Retina (tissue), 1 donor: ENCODE results near the gene NCAM2.

Experiments
- DNase-seq: peaks from one replicate; pipeline ENCODE4 v3.0.0-alpha.2; 2016

Gene NCAM2

DNA sequence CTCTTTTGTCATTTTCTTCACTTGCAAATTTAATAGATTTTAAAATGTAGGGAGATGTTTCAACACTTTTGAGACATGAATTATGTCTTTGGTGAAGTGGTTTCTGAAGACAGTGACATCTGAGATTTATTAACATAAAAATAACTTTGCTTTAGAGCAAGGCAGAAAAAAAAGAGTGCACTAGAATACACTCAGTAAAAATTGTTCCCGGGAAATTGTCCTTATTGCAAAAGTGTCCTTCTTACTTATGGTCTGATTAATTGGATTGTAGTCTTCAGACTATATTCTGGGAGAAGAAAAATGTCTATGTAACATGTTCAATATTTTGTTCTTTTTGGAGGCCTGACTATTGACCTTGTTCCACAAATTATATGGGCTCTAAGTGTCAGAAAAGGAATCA lies 468.5 kb downstream of the NCAM2 start:
- no peak for DNase-seq

DNA sequence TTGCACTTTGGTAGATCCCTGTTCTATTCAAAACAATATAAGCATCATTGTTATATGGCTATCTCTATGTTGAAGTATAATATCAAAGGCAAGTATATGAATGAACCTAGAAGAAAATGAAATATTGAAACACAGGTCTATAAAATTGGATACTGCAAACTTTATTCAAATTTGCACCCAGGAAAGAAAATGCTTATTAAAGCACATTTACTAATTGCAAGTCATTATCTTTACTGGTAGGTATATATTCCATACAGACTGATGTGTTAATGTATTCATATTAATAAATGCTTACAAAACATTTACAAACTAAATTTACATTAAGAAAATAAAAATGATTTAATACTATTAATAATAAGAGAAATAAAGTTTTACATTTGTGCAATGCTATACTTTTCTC lies 469.8 kb downstream of the NCAM2 start:
- DNase-seq = no peak

DNA sequence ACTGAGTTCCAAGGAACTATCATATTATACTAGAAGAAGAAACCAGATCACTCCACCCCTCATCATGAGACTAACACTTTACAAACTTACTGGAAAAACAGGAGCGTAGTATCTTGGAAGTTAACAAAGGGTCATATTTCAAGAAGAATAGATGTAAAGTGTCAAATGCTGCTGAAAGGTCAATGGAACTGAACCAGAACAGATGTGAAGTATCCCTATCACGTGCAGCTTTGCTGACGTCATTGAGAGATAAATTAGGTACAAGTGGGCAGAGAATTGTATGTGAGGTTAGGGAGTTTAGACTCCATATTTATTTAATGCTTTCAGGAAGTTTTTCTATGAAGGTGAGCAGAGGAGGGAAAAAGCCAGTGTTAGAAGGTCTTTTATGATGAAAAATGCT lies 483.0 kb downstream of the NCAM2 start:
- no peak for DNase-seq

DNA sequence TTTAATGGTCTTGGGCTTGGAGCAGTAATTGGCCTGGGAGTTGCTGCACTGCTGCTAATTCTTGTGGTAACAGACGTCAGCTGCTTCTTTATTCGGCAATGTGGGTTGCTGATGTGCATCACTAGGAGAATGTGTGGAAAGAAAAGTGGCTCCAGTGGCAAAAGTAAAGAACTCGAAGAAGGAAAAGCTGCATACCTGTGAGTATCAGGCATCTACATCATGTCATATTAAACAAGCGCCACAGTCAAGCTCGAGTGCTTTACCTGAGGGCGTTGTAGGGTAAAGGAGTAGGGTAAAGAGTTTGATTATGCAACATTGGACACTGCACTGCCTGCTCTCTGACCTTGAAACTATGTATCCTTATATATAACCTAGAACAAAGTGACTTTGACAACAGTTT lies 510.6 kb downstream of the NCAM2 start:
- DNase-seq = no peak

DNA sequence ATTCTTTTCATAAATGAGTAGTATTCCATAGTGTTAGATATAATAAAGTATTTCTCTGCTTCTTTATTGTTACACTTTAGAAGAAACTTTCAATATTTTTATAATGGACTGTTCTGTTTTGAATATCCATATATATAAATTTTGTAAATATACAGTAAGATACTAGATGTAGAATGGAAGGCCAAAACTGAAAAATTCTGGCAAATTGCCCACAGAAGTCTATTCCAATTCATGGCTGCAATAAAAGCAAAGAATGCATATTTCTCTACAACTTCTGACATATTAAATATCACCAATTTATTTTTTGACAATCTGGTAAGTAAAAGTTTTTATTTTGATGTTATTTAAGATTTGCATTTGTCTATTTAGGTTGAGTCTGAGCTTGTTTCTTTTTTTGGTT lies 532.5 kb downstream of the NCAM2 start:
- DNase-seq = no peak

DNA sequence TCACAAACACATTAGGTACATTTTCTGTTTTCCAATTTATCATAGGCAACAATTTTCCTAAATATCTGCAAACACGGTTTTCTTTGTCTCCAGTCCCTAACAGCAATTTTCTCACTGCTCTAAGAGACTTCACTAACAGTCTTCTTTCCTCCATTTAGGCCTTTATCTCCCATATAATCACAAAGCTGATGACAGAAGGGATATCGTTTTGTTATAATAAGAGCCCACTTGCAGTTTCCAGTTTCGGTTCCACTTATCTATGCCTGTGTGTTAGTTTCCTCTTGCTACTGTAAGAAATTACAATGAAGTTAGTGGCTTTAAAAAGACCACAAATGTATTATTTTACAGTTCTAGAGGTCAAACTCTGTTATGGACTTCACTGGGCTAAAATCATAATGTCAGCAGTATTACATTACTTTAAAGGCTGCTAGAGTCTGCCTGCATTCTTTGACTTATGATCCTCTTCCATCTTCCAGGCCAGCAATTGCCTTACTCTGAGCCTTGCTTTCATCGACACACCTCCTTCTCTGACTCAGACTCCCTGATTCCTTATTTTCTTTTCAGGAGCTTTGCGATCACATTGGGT lies 549.3 kb downstream of the NCAM2 start:
- DNase-seq = no peak

DNA sequence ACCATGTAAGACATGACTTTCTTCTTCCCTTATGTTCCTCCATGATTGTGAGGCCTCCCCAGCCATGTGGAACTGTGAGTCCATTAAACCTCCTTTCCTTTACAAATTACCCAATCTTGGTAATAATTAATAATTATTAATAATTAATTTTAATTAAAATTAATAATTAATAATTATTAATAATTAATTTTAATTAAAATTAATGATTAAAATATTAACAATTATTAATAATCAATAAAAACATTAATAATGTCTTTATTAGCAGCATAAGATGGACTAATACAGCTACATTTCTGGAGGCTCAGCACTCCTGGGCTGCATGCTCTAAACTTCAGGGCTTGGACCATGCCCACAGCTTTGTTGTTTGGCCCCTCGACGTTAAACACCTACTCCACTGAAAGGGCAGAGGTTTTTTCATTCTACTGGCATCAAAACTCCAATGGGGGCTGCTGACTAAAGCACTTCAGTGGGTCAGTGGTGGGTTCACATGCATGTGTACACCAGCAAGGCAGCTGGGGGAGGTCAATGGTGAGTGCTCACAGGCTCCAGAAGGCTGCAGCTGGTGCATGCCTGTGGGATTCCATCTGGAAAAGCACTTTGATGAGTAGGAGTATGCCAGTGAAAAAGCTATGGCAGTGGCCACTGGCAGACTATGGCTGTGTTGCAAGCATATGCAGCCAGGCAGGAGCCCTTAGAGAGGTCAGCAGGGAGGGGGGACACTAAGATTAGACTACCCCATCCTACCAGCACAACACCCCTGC lies 561.3 kb downstream of the NCAM2 start:
- no peak for DNase-seq
